HG02970 (cell line): ENCODE measurements around the gene DLG3.
"Not testable (repeated sequence)": the region's sequence is repeated elsewhere in the genome, so short reads cannot be mapped to it uniquely, and the experiment has no call there.

ENCODE experiments used
- ATAC-seq: cut with Tn5 transposase; IDR thresholded peaks from one replicate; pipeline ENCODE4 v1.9.1; 2021; ENCODE audit warnings: mild to moderate bottlenecking, moderate library complexity, moderate number of reproducible peaks; ENCODE audit not compliant: unreplicated experiment, low FRiP score

The DLG3 gene

GRCh38 chrX:70508296-70508911 lies 63.8 kb downstream of the DLG3 start:
- ATAC-seq = no peak

GRCh38 chrX:70509078-70509477 lies 64.4 kb downstream of the DLG3 start:
- ATAC-seq = no peak

GRCh38 chrX:70515270-70515669 lies 70.6 kb downstream of the DLG3 start:
- not testable (repeated sequence) for ATAC-seq

GRCh38 chrX:70515692-70516091 lies 71.1 kb downstream of the DLG3 start:
- not testable (repeated sequence) for ATAC-seq

GRCh38 chrX:70525733-70526132 lies 81.1 kb downstream of the DLG3 start:
- no peak for ATAC-seq

GRCh38 chrX:70527053-70527452 lies 82.4 kb downstream of the DLG3 start:
- ATAC-seq = no peak

GRCh38 chrX:70527610-70528345 lies 83.1 kb downstream of the DLG3 start:
- no peak for ATAC-seq

- ATAC-seq = no peak
Observed at GRCh38 chrX:70535198-70535597, 90.6 kb downstream of the DLG3 start.

GRCh38 chrX:70549429-70549828 lies 104.8 kb downstream of the DLG3 start:
- ATAC-seq = no peak

GRCh38 chrX:70552130-70552704 lies 107.6 kb downstream of the DLG3 start:
- no peak for ATAC-seq

GRCh38 chrX:70553516-70553915 lies 108.9 kb downstream of the DLG3 start:
- no peak for ATAC-seq

GRCh38 chrX:70554081-70554480 lies 109.4 kb downstream of the DLG3 start:
- no peak for ATAC-seq

GRCh38 chrX:70554523-70554922 lies 109.9 kb downstream of the DLG3 start:
- no peak for ATAC-seq

- no peak for ATAC-seq
Observed at GRCh38 chrX:70554948-70555347, 110.3 kb downstream of the DLG3 start.
